ENCODE results near the gene CABP4.

CABP4 gene

GRCh38 chr11:67496113-67496512 is 41.0 kb downstream of the CABP4 start:
- DNase-seq (ENCODE audit: low read depth): no peak

GRCh38 chr11:67497656-67498291 is 42.6 kb downstream of the CABP4 start:
- no peak for DNase-seq (ENCODE audit: low read depth)

- DNase-seq (ENCODE audit: low read depth): no peak
These were observed 43.4 kb downstream of the CABP4 start for GRCh38 chr11:67498544-67498972.

GRCh38 chr11:67499808-67500483 is 44.8 kb downstream of the CABP4 start:
- no peak for DNase-seq (ENCODE audit: low read depth)

- no peak for DNase-seq (ENCODE audit: low read depth)
These were observed 45.3 kb downstream of the CABP4 start for GRCh38 chr11:67500484-67500821.

GRCh38 chr11:67500831-67501715 is 45.9 kb downstream of the CABP4 start:
- DNase-seq (ENCODE audit: low read depth): no peak

GRCh38 chr11:67501854-67502253 is 46.7 kb downstream of the CABP4 start:
- no peak for DNase-seq (ENCODE audit: low read depth)

- DNase-seq (ENCODE audit: low read depth): no peak
These were observed 47.3 kb downstream of the CABP4 start for GRCh38 chr11:67502328-67502979.

GRCh38 chr11:67503119-67504004 is 48.2 kb downstream of the CABP4 start:
- no peak for DNase-seq (ENCODE audit: low read depth)

GRCh38 chr11:67504005-67504949 is 49.1 kb downstream of the CABP4 start:
- DNase-seq (ENCODE audit: low read depth): no peak

GRCh38 chr11:67504950-67505581 is 49.9 kb downstream of the CABP4 start, which contains the start of gene PITPNM1:
Gene PITPNM1, minus strand, starts transcription at chr11:67505363. Its CDS starts 1,183 bp downstream, at chr11:67504180.
- peak; percentile 27 for DNase-seq (ENCODE audit: low read depth)

GRCh38 chr11:67505605-67506396 is 50.6 kb downstream of the CABP4 start:
- peak; percentile 95 for DNase-seq (ENCODE audit: low read depth)

- no peak for DNase-seq (ENCODE audit: low read depth)
These were observed 51.4 kb downstream of the CABP4 start for GRCh38 chr11:67506426-67507051.

- DNase-seq (ENCODE audit: low read depth): no peak
These were observed 52.2 kb downstream of the CABP4 start for GRCh38 chr11:67507242-67507863.

GRCh38 chr11:67507864-67508485 is 52.8 kb downstream of the CABP4 start, which contains the start of gene CDK2AP2:
Gene CDK2AP2, minus strand, starts transcription at chr11:67508162. Its CDS starts 80 bp downstream, at chr11:67508082.
- peak; percentile 100 for DNase-seq (ENCODE audit: low read depth)

GRCh38 chr11:67508486-67509121 is 53.5 kb downstream of the CABP4 start:
- peak; percentile 90 for DNase-seq (ENCODE audit: low read depth)

GRCh38 chr11:67510023-67510345 is 54.8 kb downstream of the CABP4 start:
- DNase-seq (ENCODE audit: low read depth): no peak
